GM19395 (cell line): ENCODE measurements around the gene RAB7A.
"Not testable (repeated sequence)": the region's sequence is repeated elsewhere in the genome, so short reads cannot be mapped to it uniquely, and the experiment has no call there.

Source experiments
- ATAC-seq: cut with Tn5 transposase; IDR thresholded peaks from one replicate; pipeline ENCODE4 v1.9.1; 2021; ENCODE audit warnings: mild to moderate bottlenecking, moderate library complexity; ENCODE audit not compliant: unreplicated experiment

Gene RAB7A

GRCh38 chr3:128710816-128711433 lies 15.1 kb upstream of the RAB7A start:
- ATAC-seq, result no peak

- ATAC-seq, result no peak
Measured at GRCh38 chr3:128712848-128713247, 13.1 kb upstream of the RAB7A start.

- no peak for ATAC-seq
Measured at GRCh38 chr3:128714887-128715491, 11.0 kb upstream of the RAB7A start.

- not testable (repeated sequence) for ATAC-seq
Measured at GRCh38 chr3:128718892-128719291, 7.1 kb upstream of the RAB7A start.

GRCh38 chr3:128720891-128721290 lies 5.1 kb upstream of the RAB7A start:
- no peak for ATAC-seq

- no peak for ATAC-seq
Measured at GRCh38 chr3:128723477-128723876, 2.5 kb upstream of the RAB7A start.

GRCh38 chr3:128725547-128726022 lies 398 bp upstream of the RAB7A start:
- ATAC-seq, result peak; percentile 33

- ATAC-seq, result no peak
Measured at GRCh38 chr3:128727059-128727458, 1.1 kb downstream of the RAB7A start.

- ATAC-seq, result no peak
Measured at GRCh38 chr3:128727485-128727884, 1.5 kb downstream of the RAB7A start.

GRCh38 chr3:128727996-128728395 lies 2.0 kb downstream of the RAB7A start:
- ATAC-seq, result no peak

- not testable (repeated sequence) for ATAC-seq
Measured at GRCh38 chr3:128728521-128728920, 2.5 kb downstream of the RAB7A start.

- no peak for ATAC-seq
Measured at GRCh38 chr3:128730471-128730870, 4.5 kb downstream of the RAB7A start.

- ATAC-seq, result peak; percentile 75
Measured at GRCh38 chr3:128734523-128735189, 8.7 kb downstream of the RAB7A start.

GRCh38 chr3:128735287-128735686 lies 9.3 kb downstream of the RAB7A start:
- ATAC-seq, result no peak

- ATAC-seq, result no peak
Measured at GRCh38 chr3:128735884-128736283, 9.9 kb downstream of the RAB7A start.

GRCh38 chr3:128736601-128737000 lies 10.6 kb downstream of the RAB7A start:
- ATAC-seq, result no peak

- no peak for ATAC-seq
Measured at GRCh38 chr3:128740621-128741020, 14.6 kb downstream of the RAB7A start.

GRCh38 chr3:128742821-128743594 lies 17.0 kb downstream of the RAB7A start:
- ATAC-seq, result no peak

- no peak for ATAC-seq
Measured at GRCh38 chr3:128745742-128746141, 19.8 kb downstream of the RAB7A start.

- no peak for ATAC-seq
Measured at GRCh38 chr3:128746881-128747280, 20.9 kb downstream of the RAB7A start.

GRCh38 chr3:128748557-128748956 lies 22.6 kb downstream of the RAB7A start:
- no peak for ATAC-seq
